Measurements from ENCODE around the gene RCE1.

Gene RCE1

GRCh38 chr11:66891851-66892660 is 48.8 kb downstream of the RCE1 start (continued):
- TF ChIP-seq ZXDB (tag by site-specific recombination; IDR thresholded peaks at IDR 0.05) (0 out of 2 replicates have a peak, but pooled peaks have one; percentile 23), ZNF184 (tag by site-specific recombination; IDR thresholded peaks at IDR 0.05) (peak; percentile 85; the same call in 1 of the 2 replicates), AEBP2 (tag by site-specific recombination; IDR thresholded peaks at IDR 0.05; ENCODE audit: borderline replicate concordance) (no peak), SCRT1 (tag by site-specific recombination; IDR thresholded peaks at IDR 0.05; ENCODE audit: borderline replicate concordance) (peak; percentile 75; the same call in 1 of the 2 replicates), SP3 (tag by site-specific recombination; IDR thresholded peaks at IDR 0.05) (0 out of 2 replicates have a peak, but pooled peaks have one; percentile 11), ZNF341 (tag by site-specific recombination; IDR thresholded peaks at IDR 0.05; ENCODE audit: low read depth) (no peak), ZNF610 (tag by site-specific recombination; IDR thresholded peaks at IDR 0.05; ENCODE audit: borderline replicate concordance) (no peak), ZNF394 (tag by site-specific recombination; IDR thresholded peaks at IDR 0.05; ENCODE audit: borderline replicate concordance) (peak; percentile 88; the same call in 1 of the 2 replicates), ZNF335 (tag by site-specific recombination; conservative IDR thresholded peaks at IDR 0.05) (peak; percentile 36), KLF8 (tag by site-specific recombination; IDR thresholded peaks at IDR 0.05) (0 out of 2 replicates have a peak, but pooled peaks have one; percentile 24), ZNF133 (tag by site-specific recombination; IDR thresholded peaks at IDR 0.05) (no peak), ZNF704 (tag by site-specific recombination; IDR thresholded peaks at IDR 0.05) (no peak)
- TF ChIP-seq, protein P1, sequence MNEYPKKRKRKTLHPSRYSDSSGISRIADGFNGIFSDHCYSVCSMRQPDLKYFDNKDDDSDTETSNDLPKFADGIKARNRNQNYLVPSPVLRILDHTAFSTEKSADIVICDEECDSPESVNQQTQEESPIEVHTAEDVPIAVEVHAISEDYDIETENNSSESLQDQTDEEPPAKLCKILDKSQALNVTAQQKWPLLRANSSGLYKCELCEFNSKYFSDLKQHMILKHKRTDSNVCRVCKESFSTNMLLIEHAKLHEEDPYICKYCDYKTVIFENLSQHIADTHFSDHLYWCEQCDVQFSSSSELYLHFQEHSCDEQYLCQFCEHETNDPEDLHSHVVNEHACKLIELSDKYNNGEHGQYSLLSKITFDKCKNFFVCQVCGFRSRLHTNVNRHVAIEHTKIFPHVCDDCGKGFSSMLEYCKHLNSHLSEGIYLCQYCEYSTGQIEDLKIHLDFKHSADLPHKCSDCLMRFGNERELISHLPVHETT (tag by site-specific recombination; IDR thresholded peaks at IDR 0.05) = peak; percentile 33; the same call in 1 of the 2 replicates

DNA sequence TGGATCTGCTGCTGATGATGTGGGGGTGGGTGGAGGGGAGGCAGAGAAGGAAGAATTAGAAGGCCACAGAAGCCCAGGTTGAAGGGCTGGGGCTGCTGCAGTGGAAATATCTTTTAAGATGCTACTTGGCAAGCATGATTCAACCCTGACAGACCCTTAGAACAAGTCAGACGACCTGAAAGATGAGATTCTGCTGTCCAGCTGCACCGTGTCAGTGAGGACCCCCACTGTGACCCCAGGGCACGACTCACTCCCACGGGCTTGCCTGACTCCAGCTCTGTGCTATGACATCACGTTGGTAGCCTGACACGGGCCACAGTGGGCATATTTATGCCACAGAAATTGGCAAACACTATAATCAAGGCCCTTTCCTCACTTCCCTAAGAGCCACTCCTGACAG is 49.7 kb downstream of the RCE1 start:
- no peak for TF ChIP-seq HOXA7 (CRISPR knock-in tag; IDR thresholded peaks at IDR 0.05; ENCODE audit: borderline replicate concordance)
- TF ChIP-seq ZNF341 (tag by site-specific recombination; IDR thresholded peaks at IDR 0.05; ENCODE audit: low read depth) = no peak
- TF ChIP-seq ZNF645 (tag by site-specific recombination; IDR thresholded peaks at IDR 0.05) = no peak
- TF ChIP-seq ZNF785 (tag by site-specific recombination; IDR thresholded peaks at IDR 0.05) = no peak
- no peak for TF ChIP-seq ZNF121 (tag by site-specific recombination; IDR thresholded peaks at IDR 0.05)
- TF ChIP-seq KLF8 (tag by site-specific recombination; IDR thresholded peaks at IDR 0.05) = no peak
- TF ChIP-seq EGR2 (tag by site-specific recombination; IDR thresholded peaks at IDR 0.05; ENCODE audit: low read depth) = no peak
- no peak for TF ChIP-seq ZBTB8A (tag by site-specific recombination; IDR thresholded peaks at IDR 0.05)
- no peak for TF ChIP-seq ZNF610 (tag by site-specific recombination; IDR thresholded peaks at IDR 0.05; ENCODE audit: borderline replicate concordance)
- no peaks in the 10 kb centered on the region for H3K4me1 ChIP-seq (ENCODE audit: control insufficient read depth, insufficient read depth, low read length)
- ChIA-PET POLR2A (no interaction called here), CTCF (interaction anchor here (0.6 to 3.9 kb wide), 3 partner anchors 9 to 171 kb away, joined by 3 to 24 read pairs (median 3); no protein-coding TSS in a partner anchor)
- H3K4me3 ChIP-seq (ENCODE audit: low read depth, low read length) = no peak overlapping the region
- H3K36me3 ChIP-seq (ENCODE audit: control insufficient read depth in 2 of 2, insufficient read depth in 1 of 2, low read length in 2 of 2) = no peaks in the 10 kb centered on the region
- H3K27ac ChIP-seq (ENCODE audit: extremely low read depth, low read depth, low read length) = no peak overlapping the region
- H3K9me3 ChIP-seq (ENCODE audit: control insufficient read depth, insufficient read depth, low read depth, low read length) = no peaks in the 10 kb centered on the region
